ENCODE results near the gene HPSE2. TPM values are rescaled to one million over a fixed set of nuclear protein-coding genes. Genes with fewer than 3 reads are reported as not detected.

HPSE2 gene
- total RNA-seq, 1 experiment from 2014 or later: not detected

DNA sequence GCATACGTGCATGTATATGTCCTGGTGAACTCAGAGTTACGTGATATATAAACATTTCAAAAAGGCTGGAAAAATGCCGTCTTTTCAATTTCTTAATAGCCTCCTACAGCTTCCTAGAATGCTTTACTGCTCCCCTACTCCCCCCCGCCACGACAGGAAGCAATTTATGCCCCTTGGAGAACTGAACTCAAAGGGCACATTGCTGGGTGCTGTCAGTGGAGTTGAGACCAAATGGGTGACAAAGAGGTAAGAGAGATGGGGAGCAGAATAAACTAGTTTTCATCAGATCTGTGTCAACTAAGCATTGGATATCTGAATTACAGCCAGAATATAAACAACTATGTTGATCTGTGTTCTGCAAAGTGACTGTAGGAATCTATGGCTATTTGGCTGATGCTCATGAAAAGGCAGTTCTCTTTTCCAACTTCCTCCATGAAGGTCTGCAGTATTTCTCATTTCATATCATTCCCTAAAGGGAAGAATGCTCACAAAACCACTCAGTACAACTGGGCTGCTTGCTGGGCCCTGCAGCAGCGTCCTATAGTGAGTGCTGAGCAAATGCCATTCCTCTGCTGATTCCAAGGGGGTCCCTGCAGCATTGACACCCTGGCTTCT is 617.6 kb downstream of the HPSE2 start:
- Histone ChIP-seq H3K27ac (ENCODE audit: low read length) (no peak overlapping the region), H3K27me3 (ENCODE audit: control insufficient read depth, insufficient read depth, low read length) (no peaks in the 10 kb centered on the region), H3K9me3 (ENCODE audit: control insufficient read depth, insufficient read depth, low read depth, low read length) (no peaks in the 10 kb centered on the region), H3K36me3 (ENCODE audit: control insufficient read depth, insufficient read depth, low read length) (no peaks in the 10 kb centered on the region), H3K4me3 (ENCODE audit: low read depth in 2 of 2, low read length in 2 of 2) (no peak overlapping the region), H3K4me1 (ENCODE audit: control insufficient read depth, insufficient read depth, low read length) (no peaks in the 10 kb centered on the region)
- ChIA-PET CTCF (no interaction called here), POLR2A (no interaction called here)
- in situ Hi-C loops (cut with HindIII; ENCODE audit: low pct_unique_long_range_greater_than_20kb, low sequenced_read_pairs) (no loop called here), intact Hi-C loops (cut with micrococcal nuclease; ENCODE audit: unreplicated experiment) (loop anchor here (2.0 kb wide), 1 partner anchor 65 kb away; no protein-coding TSS in a partner anchor)
- ATAC-seq (no peak), DNase-seq (ENCODE audit: low read depth, low spot score) (no peak)
- no TSS peak for BruUV-seq (replicated peaks)
- TF ChIP-seq POLR2AphosphoS5 (IDR thresholded peaks at IDR 0.05; ENCODE audit: low read depth, low read length) (no peak), SIN3A (IDR thresholded peaks at IDR 0.05; ENCODE audit: borderline replicate concordance, insufficient read depth, low read depth, low read length) (no peak), TCF7L2 (IDR thresholded peaks at IDR 0.05; ENCODE audit: low read depth, low read length) (no peak)
- TF ChIP-seq, protein P1, sequence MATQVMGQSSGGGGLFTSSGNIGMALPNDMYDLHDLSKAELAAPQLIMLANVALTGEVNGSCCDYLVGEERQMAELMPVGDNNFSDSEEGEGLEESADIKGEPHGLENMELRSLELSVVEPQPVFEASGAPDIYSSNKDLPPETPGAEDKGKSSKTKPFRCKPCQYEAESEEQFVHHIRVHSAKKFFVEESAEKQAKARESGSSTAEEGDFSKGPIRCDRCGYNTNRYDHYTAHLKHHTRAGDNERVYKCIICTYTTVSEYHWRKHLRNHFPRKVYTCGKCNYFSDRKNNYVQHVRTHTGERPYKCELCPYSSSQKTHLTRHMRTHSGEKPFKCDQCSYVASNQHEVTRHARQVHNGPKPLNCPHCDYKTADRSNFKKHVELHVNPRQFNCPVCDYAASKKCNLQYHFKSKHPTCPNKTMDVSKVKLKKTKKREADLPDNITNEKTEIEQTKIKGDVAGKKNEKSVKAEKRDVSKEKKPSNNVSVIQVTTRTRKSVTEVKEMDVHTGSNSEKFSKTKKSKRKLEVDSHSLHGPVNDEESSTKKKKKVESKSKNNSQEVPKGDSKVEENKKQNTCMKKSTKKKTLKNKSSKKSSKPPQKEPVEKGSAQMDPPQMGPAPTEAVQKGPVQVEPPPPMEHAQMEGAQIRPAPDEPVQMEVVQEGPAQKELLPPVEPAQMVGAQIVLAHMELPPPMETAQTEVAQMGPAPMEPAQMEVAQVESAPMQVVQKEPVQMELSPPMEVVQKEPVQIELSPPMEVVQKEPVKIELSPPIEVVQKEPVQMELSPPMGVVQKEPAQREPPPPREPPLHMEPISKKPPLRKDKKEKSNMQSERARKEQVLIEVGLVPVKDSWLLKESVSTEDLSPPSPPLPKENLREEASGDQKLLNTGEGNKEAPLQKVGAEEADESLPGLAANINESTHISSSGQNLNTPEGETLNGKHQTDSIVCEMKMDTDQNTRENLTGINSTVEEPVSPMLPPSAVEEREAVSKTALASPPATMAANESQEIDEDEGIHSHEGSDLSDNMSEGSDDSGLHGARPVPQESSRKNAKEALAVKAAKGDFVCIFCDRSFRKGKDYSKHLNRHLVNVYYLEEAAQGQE (IDR thresholded peaks at IDR 0.05; ENCODE audit: insufficient read depth in 1 of 2, low read depth in 2 of 2, low read length in 1 of 2): no peak
- TF ChIP-seq, protein P2, sequence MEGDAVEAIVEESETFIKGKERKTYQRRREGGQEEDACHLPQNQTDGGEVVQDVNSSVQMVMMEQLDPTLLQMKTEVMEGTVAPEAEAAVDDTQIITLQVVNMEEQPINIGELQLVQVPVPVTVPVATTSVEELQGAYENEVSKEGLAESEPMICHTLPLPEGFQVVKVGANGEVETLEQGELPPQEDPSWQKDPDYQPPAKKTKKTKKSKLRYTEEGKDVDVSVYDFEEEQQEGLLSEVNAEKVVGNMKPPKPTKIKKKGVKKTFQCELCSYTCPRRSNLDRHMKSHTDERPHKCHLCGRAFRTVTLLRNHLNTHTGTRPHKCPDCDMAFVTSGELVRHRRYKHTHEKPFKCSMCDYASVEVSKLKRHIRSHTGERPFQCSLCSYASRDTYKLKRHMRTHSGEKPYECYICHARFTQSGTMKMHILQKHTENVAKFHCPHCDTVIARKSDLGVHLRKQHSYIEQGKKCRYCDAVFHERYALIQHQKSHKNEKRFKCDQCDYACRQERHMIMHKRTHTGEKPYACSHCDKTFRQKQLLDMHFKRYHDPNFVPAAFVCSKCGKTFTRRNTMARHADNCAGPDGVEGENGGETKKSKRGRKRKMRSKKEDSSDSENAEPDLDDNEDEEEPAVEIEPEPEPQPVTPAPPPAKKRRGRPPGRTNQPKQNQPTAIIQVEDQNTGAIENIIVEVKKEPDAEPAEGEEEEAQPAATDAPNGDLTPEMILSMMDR (IDR thresholded peaks at IDR 0.05): no peak

DNA sequence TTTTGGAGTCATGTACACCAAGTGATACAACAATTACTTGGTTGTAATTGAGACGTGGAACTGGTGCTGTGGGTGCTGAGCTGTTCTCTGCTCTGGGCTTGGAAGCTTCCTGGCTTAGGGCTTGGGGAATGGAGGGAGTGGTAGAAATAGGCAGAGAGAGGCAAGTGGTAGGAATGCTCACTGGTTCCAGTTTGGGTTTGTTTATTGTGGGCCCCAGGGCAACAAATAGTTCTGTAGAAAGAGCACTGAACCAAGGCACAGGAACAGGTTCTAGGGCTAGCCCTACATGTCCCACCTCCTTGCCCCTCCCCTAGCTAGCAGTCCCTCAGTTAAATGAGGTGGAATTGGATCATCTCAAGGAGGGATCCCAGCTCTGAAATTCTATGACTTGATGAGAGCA is 622.2 kb downstream of the HPSE2 start:
- CTCF ChIA-PET: no interaction called here
- POLR2A ChIA-PET: no interaction called here
- ATAC-seq (no peak), DNase-seq (ENCODE audit: low read depth, low spot score) (no peak)
- no peaks in the 10 kb centered on the region for H3K36me3 ChIP-seq (ENCODE audit: control insufficient read depth, insufficient read depth, low read length)
- BruUV-seq (replicated peaks): no TSS peak
- no peak overlapping the region for H3K27ac ChIP-seq (ENCODE audit: low read length)
- no peak overlapping the region for H3K4me3 ChIP-seq (ENCODE audit: low read depth in 2 of 2, low read length in 2 of 2)
- no peaks in the 10 kb centered on the region for H3K4me1 ChIP-seq (ENCODE audit: control insufficient read depth, insufficient read depth, low read length)
- intact Hi-C loops (cut with micrococcal nuclease; ENCODE audit: unreplicated experiment): no loop called here
- no peaks in the 10 kb centered on the region for H3K9me3 ChIP-seq (ENCODE audit: control insufficient read depth, insufficient read depth, low read depth, low read length)
- H3K27me3 ChIP-seq (ENCODE audit: control insufficient read depth, insufficient read depth, low read length): no peaks in the 10 kb centered on the region
- in situ Hi-C loops (cut with HindIII; ENCODE audit: low pct_unique_long_range_greater_than_20kb, low sequenced_read_pairs): no loop called here
- TF ChIP-seq POLR2AphosphoS5 (IDR thresholded peaks at IDR 0.05; ENCODE audit: low read depth, low read length) (no peak), TCF7L2 (IDR thresholded peaks at IDR 0.05; ENCODE audit: low read depth, low read length) (no peak), SIN3A (IDR thresholded peaks at IDR 0.05; ENCODE audit: borderline replicate concordance, insufficient read depth, low read depth, low read length) (no peak)
- TF ChIP-seq, protein P1 (IDR thresholded peaks at IDR 0.05; ENCODE audit: insufficient read depth in 1 of 2, low read depth in 2 of 2, low read length in 1 of 2): no peak
- TF ChIP-seq, protein P2 (IDR thresholded peaks at IDR 0.05): no peak
